Measurements from ENCODE around the gene KRTAP10-8.
"Not testable (repeated sequence)": the region's sequence is repeated elsewhere in the genome, so short reads cannot be mapped to it uniquely, and the experiment has no call there.

KRTAP10-8 gene

DNA sequence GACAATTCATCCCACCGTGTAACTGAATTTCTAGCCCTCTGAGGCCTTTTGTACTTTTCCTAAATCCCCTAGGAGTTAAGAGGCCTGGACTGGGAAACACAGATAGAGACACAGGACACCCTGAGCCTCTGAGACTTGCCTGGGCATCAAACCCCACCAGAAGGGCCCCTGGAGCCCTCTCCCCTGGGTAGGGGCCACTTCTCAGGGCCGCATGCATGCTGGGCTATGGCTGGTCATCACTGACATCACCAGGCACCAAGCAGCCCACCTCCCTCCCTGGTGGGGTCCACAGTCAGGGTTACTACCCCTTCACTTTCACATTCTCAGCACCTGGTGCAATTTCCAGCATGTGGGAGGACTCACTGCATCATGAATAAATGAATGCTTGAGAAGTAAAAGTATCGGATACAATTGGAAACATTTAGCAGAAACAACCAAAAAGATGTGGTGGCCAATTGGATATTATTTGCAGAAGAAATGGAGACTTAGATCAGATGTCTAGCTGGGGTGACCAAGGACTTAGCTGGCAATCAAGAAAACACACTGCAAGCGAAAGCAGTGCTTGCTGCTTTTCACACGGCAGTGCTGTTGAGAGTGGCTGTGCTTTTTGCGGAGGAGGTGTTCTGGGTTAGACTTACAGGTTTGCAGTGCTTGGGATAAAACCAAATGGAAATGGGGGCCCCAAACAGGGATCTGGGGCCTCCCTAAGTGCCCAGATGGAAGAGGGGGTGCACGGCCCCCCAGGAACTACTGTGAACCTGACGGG, 12.4 kb upstream of the KRTAP10-8 start:
- DNase-seq = no peak

DNA sequence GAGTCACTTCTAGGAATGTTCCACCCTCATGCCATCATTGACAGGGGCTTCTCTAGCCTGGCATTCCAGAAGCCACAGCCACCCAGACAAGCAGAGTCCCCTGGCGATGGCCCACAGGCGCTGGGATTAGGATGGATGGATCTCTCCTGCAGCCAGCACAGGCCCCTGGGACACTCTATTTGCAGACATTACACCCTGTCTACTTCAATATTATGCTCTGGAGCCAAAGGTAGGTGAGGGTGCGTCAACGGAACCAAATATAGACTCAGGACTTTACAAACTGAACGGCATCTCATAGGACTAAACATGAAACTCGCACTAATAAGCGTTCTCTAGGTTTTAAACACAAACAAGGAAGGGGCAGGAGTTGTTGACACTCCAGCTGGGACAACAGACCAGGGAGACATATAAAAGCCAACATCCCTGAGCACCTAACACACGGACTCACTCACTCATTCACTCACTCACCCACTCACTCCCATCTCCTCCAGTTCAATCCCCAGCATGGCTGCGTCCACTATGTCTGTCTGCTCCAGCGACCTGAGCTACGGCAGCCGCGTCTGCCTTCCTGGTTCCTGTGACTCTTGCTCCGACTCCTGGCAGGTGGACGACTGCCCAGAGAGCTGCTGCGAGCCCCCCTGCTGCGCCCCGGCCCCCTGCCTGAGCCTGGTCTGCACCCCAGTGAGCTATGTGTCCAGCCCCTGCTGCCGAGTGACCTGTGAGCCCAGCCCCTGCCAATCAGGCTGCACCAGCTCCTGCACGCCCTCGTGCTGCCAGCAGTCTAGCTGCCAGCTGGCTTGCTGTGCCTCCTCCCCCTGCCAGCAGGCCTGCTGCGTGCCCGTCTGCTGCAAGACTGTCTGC, 11.5 kb upstream of the KRTAP10-8 start, which contains the start of gene KRTAP10-7:
TSS of gene KRTAP10-7 (plus strand) at position 480 of the 861 bp plus-strand sequence. CDS start at position 505, 25 bp downstream.
- not testable (repeated sequence) for DNase-seq

DNA sequence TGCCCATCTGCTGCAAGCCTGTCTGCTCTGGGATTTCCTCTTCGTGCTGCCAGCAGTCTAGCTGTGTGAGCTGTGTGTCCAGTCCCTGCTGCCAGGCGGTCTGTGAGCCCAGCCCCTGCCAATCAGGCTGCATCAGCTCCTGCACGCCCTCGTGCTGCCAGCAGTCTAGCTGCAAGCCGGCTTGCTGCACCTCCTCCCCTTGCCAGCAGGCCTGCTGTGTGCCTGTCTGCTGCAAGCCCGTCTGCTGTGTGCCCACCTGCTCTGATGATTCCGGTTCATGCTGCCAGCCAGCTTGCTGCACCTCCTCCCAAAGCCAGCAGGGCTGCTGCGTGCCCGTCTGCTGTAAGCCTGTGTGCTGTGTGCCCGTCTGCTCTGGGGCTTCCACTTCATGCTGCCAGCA, 10.8 kb upstream of the KRTAP10-8 start:
- not testable (repeated sequence) for DNase-seq

DNA sequence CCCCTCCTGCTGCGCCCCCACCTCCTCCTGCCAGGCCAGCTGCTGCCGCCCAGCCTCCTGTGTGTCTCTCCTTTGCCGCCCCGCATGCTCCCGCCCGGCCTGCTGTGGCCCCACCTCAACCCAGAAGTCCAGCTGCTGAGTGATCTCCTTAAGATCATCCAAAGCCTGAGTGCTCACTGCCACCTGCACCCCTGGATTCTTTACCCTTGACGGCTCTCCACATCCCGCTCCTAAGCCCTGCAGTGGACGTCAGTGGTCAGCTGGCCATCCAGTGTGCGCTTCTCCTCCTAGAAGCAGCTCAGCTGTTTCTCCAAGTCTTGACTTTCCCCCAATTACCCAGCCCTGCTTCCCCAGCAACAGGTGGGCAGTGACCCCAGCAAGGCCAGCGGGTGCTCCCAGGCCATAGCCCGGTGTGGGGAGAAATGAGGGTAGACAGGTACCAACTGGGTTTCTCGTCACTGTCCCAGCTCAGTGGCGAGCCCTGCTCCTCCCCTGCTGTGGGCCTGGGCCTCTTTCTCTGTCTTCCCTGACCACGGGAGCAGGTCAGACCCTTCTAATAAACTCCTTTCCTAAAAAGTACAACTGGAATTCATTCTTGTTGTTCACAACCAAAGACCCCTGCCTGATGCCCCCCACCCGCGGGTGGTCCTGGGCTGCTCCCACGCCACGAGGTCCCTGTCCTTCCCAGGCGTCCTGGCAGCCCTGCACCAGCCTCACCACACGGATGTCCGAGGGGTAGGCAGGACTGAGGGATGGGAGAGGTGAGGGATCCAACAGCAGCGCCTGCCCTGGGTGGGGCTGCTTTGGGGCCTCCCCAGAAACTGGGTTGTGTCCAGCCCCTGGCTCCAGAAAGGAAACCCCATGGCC, 10.1 kb upstream of the KRTAP10-8 start:
- no peak for DNase-seq

DNA sequence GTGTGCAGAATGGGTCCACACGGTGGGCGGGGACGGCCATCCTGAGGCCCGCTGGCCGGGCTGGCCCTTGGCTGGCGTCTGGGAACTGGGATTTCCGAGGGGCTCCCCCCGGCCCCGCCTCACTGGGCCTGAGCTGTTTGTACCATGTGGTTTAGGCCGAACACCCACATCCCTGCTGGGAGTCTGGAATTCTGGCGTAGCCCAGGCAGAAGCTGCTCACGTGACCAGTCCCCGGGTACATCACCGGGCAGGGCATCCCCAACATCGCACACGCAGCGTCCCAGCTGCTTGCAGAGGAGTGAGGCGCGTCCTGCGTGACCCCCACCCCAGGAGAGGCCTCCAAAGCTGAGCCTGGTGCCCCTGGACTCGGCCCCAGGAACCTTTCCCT, 9.4 kb upstream of the KRTAP10-8 start:
- no peak for DNase-seq

DNA sequence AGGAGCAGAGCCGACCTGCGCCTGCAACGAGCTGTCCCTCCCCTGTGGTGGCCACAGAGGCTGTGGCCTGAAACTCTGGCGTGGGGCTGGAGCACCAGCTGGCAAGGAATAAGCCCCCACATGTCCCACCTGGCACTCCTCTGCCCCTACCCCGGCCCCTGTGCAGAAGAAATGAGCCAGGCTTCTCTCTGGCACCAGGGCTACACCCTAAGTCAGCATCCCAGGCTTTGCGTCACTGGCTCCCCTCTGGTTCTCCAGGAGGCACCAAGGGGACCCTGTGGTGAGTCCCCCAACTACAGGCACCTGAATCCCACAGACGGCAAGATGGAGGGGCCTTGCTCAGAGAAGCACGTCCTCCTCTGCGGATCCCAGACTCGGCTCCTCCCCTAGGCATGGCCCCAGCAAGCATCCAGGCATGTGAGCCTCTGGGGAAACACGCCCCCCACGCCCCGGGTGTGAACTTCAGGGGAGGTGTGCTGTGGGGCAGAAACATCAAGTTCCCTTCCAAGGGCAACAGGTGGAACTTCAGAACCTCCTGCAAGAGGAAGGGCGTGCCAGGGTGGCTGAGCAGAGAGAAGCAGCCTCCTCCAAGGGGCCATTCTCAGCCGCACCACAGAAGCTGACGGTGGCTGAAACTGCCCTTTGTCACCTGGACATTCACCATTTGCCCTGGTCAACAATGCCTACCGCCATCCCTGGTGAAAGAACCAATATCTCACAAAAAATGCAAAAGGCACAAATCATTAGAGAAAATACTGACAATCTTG, 8.6 kb upstream of the KRTAP10-8 start:
- no peak for DNase-seq

DNA sequence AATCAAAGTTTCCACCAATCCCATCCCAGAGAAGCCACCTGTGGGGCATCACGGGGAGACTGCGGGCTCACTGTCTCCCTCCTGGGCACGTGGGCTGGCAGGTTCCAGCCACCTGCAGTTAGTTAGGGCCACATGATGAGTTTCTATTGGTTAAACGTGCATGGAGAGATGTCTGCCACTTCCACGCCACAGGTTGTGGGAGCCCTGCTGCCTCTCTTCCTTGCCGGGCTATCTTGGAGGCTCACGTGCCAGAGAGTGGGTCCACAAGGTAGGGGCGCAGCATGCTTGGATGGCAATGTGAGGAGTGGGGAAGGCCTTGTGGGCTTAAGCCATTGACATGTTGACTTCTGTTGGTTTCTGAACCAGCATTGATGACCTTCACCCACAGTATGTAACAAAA, 8.0 kb upstream of the KRTAP10-8 start:
- DNase-seq = no peak

DNA sequence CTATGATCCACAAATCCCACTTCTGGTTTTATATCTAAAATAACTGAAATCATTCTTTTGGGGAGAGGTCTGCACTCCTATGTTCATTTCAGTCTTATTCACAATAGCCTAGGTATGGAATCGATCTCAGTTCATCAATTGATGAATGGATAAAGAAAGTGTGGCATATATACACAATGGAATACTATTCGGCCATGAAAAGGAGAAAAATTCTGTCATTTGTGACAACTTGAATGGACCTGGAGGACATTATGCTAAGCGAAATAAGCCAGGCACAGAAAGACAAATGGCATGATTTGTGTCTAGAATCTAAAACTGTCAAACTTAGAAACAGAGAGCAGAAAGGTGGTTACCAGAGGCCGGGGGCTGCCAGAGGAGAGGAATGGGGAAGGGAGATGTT, 5.4 kb upstream of the KRTAP10-8 start:
- no peak for DNase-seq

DNA sequence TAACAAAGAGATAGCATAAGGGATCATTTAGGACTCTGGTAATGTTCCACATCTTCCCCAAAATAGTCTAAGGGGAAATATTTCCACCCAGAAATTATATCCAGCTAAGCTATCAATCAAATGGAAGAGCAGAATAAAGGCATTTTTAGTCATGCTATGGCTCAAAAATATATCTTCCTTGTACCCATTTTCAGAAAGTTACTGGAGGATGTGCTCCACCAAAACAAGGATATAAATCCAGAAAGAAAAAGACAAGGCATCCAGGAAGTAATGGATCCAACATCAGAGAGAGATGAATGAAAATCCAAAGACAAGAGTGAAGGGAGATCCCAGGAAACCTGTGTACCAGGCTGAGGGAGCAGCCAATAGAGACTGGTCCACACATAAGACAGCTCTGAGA, 2.7 kb upstream of the KRTAP10-8 start:
- DNase-seq = no peak

DNA sequence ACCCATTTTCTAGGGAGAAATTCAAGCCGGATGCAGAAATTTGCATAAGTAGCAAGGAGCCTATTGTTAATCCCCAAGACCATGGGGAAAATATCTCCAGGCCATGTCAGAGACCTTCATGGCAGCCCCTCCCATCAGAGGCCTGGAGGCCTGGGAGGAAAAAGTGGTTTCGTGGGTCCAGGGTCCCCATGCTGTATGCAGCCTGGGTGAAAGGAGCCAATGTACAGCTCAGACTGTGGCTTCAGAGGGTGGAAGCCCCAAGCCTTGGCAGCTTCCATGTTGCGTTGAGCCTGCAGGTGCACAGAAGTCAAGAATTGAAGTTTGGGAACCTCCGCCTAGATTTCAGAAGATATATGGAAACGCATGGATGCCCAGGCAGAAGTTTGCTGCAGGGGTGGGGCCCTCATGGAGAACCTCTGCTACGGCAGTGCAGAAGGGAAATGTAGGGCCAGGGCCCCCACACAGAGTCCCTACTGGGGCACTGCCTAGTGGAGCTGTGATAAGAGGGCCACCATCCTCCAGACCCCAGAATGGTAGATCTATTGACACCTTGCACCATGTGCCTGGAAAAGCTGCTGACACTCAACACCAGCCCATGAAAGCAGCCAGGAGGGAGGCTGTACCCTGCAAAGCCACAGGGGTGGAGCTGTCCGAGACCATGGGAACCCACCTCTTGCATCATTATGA, 1.6 kb upstream of the KRTAP10-8 start:
- DNase-seq = not testable (repeated sequence)

DNA sequence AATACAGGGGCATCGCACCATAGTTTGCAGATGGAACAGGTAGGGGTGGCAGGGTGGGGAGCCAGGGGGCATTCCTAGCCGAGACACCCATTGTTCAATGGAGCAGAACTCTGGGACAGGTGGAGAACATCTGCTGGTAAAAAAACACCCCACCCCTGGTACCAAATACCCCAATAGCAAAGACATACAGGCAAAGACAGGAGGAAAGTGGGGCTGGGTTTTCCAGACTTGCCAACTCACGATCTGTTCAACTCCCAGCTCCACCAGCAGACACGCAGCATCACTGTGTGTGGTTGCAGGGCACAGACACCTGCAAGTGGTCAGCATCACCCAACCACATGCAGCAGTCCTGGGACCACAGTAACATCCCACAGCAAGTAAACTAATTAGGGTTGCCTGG, 328 bp upstream of the KRTAP10-8 start:
- no peak for DNase-seq

DNA sequence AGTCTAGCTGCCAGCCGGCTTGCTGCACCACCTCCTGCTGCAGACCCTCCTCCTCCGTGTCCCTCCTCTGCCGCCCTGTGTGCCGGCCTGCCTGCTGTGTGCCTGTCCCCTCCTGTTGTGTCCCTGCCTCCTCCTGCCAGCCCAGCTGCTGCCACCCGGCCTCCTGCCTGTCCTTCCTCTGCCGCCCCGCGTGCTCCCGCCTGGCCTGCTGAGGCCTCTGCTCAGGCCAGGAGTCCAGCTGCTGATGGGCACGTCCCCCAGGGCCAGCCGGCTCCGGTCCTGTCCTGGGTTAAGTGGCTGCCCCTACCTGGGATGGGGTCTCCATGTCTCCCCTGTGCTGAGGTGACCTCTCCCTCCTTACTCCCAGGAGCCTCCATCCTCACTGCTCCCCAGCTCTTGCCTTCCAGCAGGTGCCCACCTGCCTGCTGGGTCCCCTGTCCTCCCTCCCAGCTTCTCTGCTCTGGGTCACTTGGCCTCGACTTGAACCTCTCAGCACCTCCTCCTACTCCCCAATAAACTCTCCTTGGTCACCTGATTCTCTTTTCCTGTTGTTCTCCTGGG, 870 bp downstream of the KRTAP10-8 start:
- no peak for DNase-seq

DNA sequence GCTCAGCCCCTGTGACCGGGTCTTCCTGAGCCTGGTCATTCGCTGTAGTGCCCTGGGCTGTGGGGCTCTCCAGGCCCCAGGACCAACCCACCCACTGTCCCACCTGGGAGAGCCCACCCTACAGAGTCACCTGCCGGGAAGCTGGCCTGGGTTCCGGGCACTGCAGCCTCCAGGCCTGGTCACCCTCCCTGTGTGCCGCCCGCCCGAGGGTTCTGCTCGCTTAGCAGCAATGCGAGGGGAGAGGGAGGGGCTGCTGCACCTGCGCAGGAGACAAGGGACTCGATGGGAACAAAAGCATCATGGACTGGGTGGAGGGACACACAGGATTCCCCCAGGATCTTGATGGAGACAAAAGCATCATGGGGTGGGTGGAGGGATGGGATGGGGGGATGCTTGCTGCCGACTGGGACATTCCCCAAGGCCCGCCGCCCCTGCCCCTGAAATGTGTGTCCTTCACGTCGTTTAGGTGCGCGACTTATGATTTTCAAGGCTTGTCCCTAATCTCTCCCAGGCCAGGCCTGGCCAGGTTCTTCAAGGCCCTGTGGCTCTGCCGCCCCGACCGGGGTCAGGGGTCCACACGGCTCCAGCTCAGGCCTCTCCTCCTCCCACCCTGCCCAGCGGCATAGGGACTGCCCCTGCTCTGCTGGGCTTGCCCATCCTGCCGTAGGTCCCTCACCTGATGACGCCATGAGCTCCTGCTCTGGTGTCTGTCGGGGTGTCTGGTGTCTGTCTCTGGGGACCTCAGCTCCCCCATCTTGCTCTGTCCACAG, 1.7 kb downstream of the KRTAP10-8 start:
- no peak for DNase-seq

DNA sequence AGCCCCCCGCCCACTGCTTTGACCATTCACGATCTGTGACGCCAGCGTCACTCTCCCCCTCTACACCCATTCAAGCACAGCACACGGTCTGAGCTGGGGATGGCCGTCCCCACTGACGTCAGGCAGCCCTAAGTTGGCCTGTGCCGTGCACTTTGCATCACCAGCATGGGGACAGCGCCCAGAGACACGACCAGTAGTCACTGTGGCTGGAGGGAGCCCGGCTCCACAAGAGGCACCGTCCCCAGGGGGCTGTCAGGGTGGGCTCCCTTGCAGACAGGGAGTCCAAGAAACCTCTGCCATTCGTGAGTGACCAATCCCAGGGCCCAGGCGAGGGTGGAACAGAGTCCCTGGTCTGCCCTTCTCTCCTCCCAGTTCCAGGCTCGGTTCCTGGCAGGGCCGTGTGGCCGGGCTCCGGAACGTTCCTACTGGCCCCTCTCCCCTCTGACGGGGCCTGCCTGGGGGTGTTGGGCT, 2.3 kb downstream of the KRTAP10-8 start:
- no peak for DNase-seq

DNA sequence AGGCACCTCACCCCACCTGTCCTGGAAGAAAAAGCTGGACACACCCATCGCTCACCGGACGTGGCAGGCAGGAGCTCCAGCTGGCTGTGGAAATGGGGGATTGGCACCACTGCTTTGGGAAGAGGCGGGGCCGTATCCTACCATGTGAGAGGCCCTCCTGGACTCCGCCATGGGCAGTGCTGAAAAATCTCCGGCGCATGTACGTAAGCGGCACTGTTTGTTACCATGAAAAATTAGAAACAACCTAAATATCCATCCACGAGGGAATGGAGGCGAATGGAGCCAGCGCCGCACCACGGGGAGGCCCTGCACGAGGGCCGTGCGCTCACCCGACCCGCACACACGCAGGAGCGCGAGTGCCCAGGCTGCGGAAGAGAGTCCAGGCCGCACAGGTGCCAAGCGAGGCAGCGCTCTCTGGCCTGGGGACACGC, 3.1 kb downstream of the KRTAP10-8 start:
- no peak for DNase-seq

DNA sequence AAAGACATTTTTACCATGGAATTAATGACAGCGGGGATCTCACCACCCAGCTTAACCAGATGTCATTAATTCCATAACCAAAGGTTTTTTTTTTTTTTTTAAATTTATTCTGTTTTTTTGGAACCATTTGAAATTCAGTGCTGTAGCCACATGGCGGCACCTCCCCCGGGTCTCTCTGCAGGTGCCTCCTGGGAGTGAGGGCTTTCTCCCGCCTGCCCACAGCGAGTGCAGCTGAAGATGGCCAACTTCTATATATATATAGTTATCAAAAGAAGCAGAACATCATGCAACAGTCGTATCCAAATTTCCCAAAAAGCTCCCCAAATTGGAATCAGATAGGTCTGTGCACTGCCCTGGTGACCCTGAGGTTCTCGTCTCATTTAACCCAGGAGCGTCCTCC, 3.6 kb downstream of the KRTAP10-8 start:
- DNase-seq = no peak

DNA sequence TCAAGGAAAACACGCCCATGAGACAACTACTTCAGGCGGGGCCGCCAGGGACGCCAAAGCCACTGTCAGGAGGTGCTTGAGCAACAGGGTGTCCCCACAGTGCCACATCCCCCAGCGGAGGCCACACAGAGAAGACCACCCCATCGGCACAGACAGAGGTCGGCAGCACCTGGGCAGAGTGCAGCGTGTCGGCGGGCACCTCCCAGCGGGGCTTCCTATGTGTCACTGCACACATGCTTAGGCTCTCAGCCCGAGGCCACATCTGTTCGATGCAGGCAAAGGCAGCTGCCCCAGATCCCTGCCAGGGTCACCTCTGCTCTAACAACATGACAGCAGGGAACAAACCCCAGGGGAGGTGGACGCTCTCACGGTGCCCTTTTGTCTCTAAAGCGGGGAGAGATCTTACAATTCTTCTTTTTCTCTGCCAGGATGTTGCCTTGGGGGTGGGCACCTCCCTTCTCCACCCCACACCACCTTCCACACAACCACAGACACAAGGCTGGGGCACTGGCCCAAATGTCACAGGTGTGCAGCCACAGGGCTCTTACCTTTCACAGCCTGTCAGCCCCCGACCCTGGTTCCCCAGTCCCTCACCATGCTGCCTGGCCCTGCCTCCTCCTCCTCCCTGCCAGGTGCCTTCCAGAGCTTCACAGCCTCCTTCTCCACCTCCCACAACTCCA, 4.2 kb downstream of the KRTAP10-8 start:
- no peak for DNase-seq

DNA sequence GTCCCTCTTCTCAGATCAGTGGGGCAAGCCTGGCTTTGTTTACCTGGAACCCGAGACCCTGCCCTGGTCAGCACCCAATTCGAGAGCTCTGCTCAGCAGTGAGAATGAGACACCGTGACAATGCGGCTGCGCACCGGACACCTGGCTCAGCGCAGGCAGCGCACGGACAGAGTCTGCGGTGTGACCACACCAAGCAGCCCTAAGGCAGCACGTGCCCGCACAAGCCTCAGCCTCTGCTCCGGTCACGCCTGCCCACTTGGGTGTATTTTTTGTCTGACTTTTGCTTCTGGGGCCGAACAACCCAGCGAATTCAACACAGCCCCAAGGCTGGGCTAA, 4.7 kb downstream of the KRTAP10-8 start:
- DNase-seq = no peak

DNA sequence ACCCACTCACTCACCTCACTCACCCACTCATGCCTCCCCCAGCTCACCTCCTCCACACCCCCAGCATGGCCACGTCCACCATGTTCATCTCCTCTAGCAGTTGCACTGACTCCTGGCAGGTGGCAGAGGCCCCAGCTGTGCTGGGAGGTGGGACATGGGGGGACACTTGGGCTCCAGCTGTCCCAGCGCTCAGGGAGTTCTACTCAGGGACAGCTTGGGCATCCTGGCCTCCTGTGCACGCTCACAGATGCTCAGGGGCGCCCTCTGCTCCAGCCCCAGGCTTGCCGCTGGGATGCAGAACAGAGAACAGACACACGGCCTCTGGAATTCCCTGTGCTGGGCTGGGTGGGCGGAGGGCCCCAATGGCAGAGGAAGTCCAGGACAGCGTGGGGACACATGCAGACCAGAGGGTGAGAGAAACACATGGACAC, 5.2 kb downstream of the KRTAP10-8 start:
- no peak for DNase-seq

DNA sequence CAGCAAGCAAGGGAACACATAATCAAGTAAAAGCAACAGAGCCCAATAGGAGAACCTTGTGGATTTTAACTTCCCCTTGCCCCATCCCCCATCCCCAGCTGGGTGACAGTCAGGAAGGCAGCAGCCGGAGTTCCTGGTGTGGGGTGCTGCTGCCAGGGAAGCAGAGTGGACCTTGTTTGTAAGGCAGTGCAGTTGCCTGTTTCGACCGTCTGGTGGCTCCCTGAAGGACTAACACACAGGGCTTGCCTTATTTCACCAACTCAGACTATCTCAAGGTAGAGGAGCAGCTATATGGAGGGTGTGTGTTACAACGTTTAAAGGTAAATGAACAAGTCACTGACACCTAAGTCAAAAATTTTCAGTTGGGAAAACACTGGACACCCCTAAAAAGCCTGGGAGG, 6.6 kb downstream of the KRTAP10-8 start:
- DNase-seq = no peak

All from NCI-H1105 (cell line).